Activated naive CD4-positive, alpha-beta T cell treated with Interleukin-2 at 50 U/mL for 16 hours (primary cell): ENCODE data around the gene CALD1.

ENCODE experiments used
- DNase-seq: peaks from one replicate; pipeline ENCODE4 v3.0.0-alpha.2; 2020

CALD1 gene

DNA sequence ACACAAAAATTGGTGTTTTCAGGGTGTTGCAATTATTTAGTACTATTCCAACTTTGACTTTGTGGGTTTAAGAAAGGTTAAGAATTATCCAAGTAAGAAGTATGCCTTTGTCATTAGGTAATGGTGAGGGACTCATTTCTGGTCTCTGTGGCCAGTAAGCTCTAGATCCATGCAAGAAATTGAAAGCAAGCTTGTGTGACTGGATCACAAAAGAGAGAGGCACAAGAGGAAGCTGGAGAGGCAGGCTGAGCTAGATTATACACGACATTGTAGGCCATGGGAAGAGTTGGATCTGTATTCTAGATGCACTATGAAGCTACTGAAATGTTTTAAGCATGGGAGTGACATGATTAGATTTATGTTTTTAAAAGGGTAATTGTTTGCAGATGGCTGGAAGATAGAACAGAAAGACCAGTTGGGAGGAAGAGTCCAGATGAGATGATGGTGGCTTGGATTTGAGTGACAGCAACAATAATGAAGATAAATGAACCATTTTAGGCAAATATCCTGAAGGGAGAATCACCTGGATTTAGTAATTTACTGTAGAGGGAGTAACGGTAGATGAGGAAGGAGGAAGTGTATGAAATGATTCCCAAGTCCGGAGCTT is 50.0 kb downstream of the CALD1 start:
- DNase-seq: no peak

DNA sequence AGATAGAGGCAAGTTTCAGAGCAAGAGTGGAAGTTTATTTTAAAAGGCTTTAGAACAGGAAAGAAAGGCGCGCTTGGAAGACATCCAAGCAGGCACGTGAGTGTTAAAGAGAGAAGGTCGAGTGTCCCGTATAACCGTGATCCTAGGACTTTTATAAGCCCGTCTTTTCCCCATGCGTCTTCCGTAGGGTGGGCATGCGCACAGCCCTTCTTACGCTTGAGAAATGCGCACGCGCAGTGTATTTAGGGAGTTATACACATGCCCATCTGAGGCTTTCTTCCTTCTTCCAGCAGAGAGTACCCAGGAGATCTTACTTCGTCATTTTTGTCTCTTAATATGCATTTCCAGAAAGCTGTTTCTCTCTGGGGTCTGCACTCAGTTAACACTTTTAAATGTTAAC is 52.4 kb downstream of the CALD1 start:
- DNase-seq: no peak

DNA sequence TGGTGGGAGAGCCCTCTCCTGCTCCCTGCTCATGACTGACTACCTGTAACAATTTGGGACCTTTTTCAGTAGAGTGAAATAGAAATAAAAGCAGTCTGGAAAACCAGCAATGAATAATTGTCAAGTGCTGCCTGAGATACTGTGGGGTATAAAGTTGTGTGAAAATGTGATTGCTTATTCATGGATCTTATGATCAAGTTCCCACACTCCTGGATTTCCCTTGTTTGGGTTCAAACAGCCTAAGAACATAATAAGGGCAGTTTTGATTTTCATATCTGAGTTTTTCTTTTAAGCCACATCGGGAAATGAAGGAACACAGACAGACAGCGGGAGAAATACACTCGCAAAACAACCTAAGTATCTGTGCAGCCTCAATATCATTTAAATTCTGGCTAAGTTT is 52.9 kb downstream of the CALD1 start:
- DNase-seq: no peak

DNA sequence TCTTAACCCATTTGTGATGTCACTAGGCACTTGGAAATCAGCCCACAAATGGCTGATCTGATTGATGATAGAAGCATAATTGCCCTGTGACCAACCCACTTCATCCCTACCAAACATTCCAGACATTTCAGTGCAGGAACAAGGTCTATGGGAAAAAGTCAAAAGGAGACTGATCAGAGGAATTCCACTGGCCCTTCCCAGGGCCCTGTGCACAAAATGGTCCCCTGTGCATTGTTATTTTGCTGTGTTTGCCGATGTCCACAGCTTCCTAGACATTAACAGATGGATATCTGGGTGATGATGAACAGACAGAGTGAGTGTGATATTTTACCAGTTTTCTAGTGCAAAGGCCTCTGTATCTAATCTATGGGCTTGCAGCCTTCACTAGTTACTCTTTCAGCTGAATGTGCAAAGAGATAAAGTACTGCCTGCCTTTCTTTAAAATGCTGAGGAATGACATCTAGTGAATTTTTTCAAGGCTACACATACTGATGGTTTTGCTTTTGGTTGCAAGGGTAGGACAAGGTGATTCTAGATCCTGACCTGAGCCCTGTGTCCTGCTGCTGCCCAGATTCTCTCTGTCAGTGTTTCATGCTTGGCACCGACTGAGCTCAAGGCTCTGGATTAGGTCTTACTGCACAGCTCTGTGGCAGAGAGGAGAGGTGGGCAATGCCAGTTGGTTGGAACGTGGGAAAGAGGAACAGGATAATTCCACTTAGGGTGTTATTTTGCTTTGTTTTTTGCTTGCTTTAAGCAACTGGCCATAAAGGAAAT is 55.4 kb downstream of the CALD1 start:
- DNase-seq: no peak

DNA sequence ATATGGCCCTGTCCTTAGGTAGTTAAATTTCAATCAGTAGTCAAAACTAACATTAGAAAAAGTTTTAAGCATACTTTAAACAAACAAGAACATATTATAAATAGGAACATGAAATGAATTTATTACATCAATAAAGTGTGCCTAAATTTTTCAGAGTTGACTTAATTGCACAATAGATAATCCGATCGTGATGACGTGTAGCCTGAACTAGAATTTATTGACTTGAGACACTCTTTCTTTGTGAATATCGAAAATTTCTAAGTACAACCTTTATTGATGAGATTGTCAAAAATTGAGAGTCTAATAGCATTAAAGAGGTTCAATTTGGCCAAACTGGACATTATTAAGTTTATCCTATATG is 56.0 kb downstream of the CALD1 start:
- no peak for DNase-seq

DNA sequence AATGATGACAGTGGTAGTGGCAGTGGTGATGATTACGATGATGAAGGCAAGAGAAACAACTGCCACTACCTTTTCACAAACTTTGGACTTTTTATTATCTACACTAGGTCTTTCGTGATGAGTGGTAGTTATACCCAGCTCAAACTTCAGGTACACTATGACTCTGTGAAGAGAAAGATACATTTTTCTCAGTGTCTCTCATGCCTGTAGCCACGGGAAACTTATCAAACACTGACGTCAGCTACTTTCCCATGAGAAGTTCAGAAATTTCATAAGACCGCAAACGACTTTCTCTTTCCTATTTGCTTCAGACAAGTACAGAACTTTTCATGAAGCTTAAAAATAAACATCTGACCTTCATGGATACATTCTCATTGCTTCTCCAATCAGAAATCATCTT is 57.0 kb downstream of the CALD1 start:
- DNase-seq: no peak

- DNase-seq: no peak
These were observed 59.9 kb downstream of the CALD1 start for GRCh38 chr7:134839298-134839697.

GRCh38 chr7:134842062-134842461 is 62.6 kb downstream of the CALD1 start:
- no peak for DNase-seq

DNA sequence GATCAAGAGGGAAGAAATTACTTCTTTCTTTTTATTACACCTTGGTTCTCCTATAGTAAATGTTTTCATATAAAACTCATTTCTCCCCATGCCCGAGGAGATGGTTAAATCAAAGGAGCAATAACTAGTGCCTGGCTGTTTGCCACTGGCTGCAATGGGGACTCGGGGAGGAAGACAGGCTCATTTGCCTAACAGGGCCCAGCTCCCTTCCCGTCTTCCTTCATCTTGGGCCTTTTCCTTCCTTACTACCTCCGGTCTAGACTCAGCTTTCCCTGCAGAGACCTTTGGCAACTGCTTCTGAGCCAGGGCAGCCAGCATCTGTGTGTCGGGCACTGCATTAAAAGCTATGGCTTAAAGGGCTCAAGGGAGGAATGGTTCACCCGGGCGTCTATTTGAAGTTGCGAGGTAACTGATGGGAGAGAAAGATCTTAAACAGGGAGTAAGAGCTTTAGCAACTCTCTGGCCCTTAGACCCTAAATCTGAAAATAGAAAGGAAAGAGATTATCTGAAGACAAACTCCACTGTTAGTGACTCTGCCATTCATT is 63.5 kb downstream of the CALD1 start:
- DNase-seq: no peak

DNA sequence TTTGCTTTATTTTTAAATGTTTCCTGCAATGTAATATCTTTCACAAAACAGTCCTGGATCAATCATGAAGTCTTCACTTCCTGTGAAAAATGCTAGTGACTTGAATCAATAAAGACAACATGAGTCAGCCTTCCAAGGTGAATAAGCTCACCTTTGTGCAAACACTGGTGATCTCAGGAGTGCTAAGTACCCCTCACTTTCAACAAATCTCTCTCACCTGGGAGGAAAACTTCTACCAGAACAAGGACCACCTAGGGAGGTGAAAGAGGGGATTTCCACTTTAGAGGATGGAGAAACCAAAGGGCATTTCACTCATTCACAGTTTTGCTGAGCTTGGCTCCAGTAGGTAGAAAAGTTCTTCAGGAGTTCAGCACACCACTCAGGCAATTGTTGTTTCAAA is 64.8 kb downstream of the CALD1 start:
- DNase-seq: no peak

- no peak for DNase-seq
These were observed 66.0 kb downstream of the CALD1 start for GRCh38 chr7:134845461-134845860.

DNA sequence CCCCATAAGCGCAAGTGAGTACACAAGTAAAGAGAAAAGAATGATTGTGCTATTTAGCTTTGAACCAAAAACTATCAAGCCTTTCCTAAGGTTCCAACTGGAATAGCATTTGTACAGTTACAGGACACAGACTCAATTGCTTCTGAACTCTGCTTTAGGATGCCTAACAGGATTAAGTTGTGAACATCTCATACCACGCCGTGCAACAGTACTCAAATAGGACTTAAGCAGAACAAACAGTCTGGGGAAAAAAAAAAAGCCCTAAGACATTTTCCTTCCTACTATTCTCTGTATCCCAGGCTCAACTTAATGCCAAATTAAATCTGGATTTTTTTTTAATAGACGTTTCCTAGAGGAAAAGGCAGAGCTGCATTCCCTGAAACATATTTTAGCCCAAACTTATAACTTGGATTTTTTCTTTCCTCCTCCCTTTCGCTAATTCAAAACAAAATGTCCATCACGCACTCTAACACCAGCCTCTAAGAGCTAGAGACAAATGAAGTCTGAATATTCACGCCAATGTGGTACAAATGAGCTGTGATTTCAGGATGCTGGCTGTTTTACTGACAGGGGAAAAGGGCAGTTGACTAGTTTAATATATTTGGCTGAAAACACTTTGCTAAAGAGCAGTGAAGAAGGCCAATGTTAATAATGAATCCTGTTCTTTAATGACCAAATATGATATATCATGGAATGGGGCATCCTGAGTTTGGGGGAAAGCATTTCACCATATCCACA is 68.6 kb downstream of the CALD1 start:
- no peak for DNase-seq

GRCh38 chr7:134850066-134850465 is 70.6 kb downstream of the CALD1 start:
- no peak for DNase-seq

DNA sequence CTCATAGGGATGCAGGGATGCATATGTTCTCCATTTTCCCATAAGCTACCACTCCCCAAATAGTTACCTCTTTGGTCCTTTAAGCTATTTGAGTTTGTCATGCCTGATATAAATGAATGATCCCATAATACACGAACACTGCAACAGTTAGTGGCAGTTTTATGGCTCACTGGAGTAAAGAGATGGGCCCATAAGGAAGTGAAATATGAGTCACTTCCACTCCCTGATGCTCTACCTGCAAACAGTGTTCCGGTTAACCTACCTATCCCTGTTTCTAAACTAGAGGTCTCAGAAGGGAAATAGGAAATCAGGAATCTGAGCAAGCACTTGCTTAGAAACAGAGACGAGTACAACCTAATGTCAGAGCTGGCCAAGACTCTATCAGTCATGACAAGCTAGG is 71.7 kb downstream of the CALD1 start:
- no peak for DNase-seq

- no peak for DNase-seq
These were observed 73.2 kb downstream of the CALD1 start for GRCh38 chr7:134852625-134853024.

GRCh38 chr7:134854816-134855215 is 75.4 kb downstream of the CALD1 start:
- no peak for DNase-seq

- DNase-seq: no peak
These were observed 76.0 kb downstream of the CALD1 start for GRCh38 chr7:134855442-134855841.

DNA sequence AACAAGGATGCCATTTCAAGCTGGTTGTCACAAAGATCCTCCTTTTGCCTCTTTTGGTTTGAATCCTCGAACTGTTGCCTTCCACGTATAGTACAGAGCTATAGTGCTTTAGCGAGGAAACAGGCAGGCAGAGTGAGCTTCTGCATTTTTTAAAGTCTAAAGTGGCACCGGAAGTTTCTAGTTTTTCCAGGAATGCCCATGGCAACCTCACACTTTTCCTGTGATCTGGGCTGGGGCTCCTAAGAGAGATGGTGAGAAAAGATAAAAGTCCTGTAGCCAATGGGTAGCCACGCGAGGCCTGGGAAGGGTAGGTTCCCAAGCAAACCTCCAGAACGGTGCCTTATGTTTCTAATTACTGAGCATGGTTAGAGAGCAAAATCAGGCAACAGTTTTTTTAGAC is 76.7 kb downstream of the CALD1 start:
- DNase-seq: no peak

DNA sequence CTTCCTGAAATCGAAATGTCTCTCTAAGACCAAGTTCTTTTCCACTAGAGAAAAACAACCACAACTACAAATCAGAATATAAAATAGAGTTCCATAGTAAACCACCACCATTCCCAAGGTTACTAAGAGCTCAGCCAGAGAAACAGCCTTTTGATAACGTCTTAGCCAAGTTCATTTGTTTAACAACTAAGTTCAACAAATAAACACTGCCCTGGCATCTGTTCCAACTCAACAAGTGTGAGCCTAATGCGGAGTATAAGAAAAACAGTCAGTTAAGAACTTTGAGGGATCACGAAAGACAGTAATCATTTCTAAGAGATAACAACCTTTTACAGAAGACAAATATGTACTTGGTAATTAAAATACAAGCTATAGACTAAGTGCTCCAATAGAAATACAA is 77.3 kb downstream of the CALD1 start:
- DNase-seq: no peak

DNA sequence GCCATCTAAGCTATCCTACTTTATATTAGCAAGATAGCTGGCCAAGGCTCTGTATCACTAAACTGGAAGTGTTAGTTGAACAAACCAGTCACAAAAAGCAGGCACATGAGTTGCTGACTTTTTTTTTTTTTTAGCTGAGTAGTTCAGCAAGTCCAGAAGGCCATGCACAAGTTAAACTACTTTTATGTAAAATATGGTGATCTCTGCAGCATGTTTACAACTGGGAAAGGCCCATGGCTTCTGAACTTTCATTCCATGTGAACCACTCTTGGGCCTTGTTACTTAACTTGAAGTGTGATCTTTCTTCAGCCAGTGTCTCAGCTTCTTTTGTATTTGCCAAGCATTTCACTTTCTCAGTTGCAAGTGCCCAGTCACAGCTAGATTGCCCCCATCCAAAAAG is 78.5 kb downstream of the CALD1 start:
- no peak for DNase-seq

- DNase-seq: no peak
These were observed 80.3 kb downstream of the CALD1 start for GRCh38 chr7:134859783-134860182.

- DNase-seq: peak; percentile 25
These were observed 85.8 kb downstream of the CALD1 start for GRCh38 chr7:134865001-134865845.

GRCh38 chr7:134866617-134867016 is 87.2 kb downstream of the CALD1 start:
- DNase-seq: no peak
